Measurements from ENCODE around the gene PHAF1.

DNA sequence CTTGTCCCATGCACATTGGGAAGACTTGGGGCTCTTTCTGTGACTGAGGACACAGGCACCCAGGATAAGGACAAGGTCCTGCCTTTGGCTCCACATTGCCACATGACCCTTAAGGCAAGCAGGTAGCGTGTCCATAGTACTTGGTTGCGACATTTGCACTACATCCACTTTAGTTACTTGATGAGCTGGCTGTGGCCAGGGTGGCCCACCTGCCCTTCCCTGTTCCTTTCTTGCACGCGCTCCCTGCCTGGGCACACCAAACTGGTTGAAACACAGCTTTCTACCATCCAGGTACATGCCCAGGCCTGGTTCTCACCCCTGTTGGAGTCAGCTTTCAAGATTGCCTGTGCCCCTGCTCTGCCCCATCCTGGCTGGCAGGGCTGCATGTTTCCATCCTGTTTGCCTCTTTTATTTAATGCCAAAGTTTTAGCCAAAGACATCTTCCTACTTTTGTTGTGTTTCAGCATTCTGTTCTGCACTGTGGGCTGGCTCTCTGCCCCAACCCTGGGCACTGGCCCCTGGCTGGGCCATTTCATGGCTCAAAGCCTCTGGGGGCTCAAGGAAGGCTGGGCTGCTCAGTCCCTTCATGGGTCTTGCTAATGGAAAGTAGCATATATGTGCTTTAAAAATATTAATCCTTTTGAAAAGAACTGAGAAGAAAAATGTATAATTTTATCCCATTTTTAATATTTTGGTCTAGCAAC is 37.8 kb downstream of the PHAF1 start:
- TF ChIP-seq ZNF565 (CRISPR knock-in tag; conservative IDR thresholded peaks at IDR 0.05; ENCODE audit: low read depth) (no peak), PATZ1 (CRISPR knock-in tag; IDR thresholded peaks at IDR 0.05; ENCODE audit: borderline replicate concordance) (no peak), ZFP3 (CRISPR knock-in tag; IDR thresholded peaks at IDR 0.05) (no peak), ARNTL (CRISPR knock-in tag; IDR thresholded peaks at IDR 0.05; ENCODE audit: borderline replicate concordance, low read depth) (no peak), BACH2 (CRISPR knock-in tag; IDR thresholded peaks at IDR 0.05; ENCODE audit: borderline replicate concordance) (no peak), GLIS3 (CRISPR knock-in tag; IDR thresholded peaks at IDR 0.05) (no peak), TSHZ2 (CRISPR knock-in tag; IDR thresholded peaks at IDR 0.05) (no peak), ISL1 (CRISPR knock-in tag; IDR thresholded peaks at IDR 0.05) (no peak), PPARA (CRISPR knock-in tag; IDR thresholded peaks at IDR 0.05; ENCODE audit: borderline replicate concordance) (no peak), RARB (CRISPR knock-in tag; IDR thresholded peaks at IDR 0.05) (no peak), OSR1 (CRISPR knock-in tag; IDR thresholded peaks at IDR 0.05) (no peak)
- TF ChIP-seq, protein P1, sequence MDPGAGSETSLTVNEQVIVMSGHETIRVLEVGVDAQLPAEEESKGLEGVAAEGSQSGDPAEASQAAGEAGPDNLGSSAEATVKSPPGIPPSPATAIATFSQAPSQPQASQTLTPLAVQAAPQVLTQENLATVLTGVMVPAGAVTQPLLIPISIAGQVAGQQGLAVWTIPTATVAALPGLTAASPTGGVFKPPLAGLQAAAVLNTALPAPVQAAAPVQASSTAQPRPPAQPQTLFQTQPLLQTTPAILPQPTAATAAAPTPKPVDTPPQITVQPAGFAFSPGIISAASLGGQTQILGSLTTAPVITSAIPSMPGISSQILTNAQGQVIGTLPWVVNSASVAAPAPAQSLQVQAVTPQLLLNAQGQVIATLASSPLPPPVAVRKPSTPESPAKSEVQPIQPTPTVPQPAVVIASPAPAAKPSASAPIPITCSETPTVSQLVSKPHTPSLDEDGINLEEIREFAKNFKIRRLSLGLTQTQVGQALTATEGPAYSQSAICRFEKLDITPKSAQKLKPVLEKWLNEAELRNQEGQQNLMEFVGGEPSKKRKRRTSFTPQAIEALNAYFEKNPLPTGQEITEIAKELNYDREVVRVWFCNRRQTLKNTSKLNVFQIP (CRISPR knock-in tag; IDR thresholded peaks at IDR 0.05; ENCODE audit: borderline replicate concordance, low read depth) = no peak
- TF ChIP-seq, protein P2, sequence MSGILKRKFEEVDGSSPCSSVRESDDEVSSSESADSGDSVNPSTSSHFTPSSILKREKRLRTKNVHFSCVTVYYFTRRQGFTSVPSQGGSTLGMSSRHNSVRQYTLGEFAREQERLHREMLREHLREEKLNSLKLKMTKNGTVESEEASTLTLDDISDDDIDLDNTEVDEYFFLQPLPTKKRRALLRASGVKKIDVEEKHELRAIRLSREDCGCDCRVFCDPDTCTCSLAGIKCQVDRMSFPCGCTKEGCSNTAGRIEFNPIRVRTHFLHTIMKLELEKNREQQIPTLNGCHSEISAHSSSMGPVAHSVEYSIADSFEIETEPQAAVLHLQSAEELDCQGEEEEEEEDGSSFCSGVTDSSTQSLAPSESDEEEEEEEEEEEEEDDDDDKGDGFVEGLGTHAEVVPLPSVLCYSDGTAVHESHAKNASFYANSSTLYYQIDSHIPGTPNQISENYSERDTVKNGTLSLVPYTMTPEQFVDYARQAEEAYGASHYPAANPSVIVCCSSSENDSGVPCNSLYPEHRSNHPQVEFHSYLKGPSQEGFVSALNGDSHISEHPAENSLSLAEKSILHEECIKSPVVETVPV (CRISPR knock-in tag; IDR thresholded peaks at IDR 0.05) = no peak
